IMR-90 (cell line): ENCODE results near the gene CBFA2T3.

Experiments
- CTCF ChIP-seq: conservative IDR thresholded peaks from 2 replicates; pipeline ENCODE4 v1.5.1; 2012; ENCODE audit warnings: mild to moderate bottlenecking, low read depth, low read length, improper control_type of control experiment
- MXI1 ChIP-seq: IDR thresholded peaks from 2 replicates; pipeline ENCODE4 v1.6.1; 2012; ENCODE audit warnings: low read depth, mild to moderate bottlenecking, low read length, moderate library complexity, borderline replicate concordance
- POLR2A ChIP-seq: IDR thresholded peaks from 2 replicates; pipeline ENCODE4 v1.6.1; 2012; ENCODE audit warnings: mild to moderate bottlenecking, low read depth, low read length
- RAD21 ChIP-seq: IDR thresholded peaks from 2 replicates; pipeline ENCODE4 v1.6.1; 2012; ENCODE audit warnings: low read length, improper control_type of control experiment
- USF2 ChIP-seq: fragments of 150-350 bp; IDR thresholded peaks from 2 replicates; pipeline ENCODE4 v1.6.1; 2017; ENCODE audit warnings: mild to moderate bottlenecking, antibody characterized with exemption, low read length, low read depth

- TF ChIP-seq CTCF: no peak
- TF ChIP-seq POLR2A: no peak
- TF ChIP-seq MXI1: no peak
- TF ChIP-seq RAD21: no peak
- TF ChIP-seq USF2: no peak
These were observed 14.4 kb downstream of the CBFA2T3 start for GRCh38 chr16:88962478-88963152.
